Tibial nerve (tissue), 4 donors: ENCODE results near the gene CAD.

Source experiments
- EP300 ChIP-seq, 2 donors: sonication (generic); formaldehyde crosslinking; IDR thresholded peaks; one replicate each; pipeline ENCODE4 v1.6.1; 2017; ENCODE audit warnings: antibody characterized with exemption in 2 of 2, mild to moderate bottlenecking in 1 of 2
- TF ChIP-seq, protein P1 (sequence below), 5 experiments: fragments of 200-600 bp in 3 of 5; fragments of 450-650 bp in 2 of 5; sonication (generic) in 3 of 5; IDR thresholded peaks; one replicate each; pipeline ENCODE4 v1.5.1; 2016 to 2019; ENCODE audit warnings: antibody characterized with exemption in 5 of 5, mild to moderate bottlenecking in 3 of 5, moderate library complexity in 2 of 5

DNA sequence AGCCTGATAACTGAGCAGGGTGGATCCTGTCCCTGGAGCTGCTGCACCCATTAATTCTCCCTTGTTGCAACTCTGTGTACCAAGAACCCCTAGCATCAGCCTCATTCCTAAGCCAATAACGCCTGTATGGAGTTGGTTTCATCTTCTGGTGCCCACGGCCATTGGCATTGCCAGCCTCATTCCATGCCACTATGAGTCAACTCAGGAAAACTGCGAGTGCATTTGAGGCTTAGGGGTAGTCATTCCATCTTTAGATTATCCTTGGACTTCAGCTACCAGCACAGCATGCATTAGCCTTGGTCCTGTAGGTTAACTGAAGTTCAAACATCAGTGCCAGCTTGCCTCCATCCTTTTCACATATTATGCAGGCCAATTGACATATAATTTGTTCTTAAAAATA is 63.7 kb downstream of the CAD start:
- no peak for TF ChIP-seq EP300 (IDR thresholded peaks at IDR 0.05)
- TF ChIP-seq, protein P1, sequence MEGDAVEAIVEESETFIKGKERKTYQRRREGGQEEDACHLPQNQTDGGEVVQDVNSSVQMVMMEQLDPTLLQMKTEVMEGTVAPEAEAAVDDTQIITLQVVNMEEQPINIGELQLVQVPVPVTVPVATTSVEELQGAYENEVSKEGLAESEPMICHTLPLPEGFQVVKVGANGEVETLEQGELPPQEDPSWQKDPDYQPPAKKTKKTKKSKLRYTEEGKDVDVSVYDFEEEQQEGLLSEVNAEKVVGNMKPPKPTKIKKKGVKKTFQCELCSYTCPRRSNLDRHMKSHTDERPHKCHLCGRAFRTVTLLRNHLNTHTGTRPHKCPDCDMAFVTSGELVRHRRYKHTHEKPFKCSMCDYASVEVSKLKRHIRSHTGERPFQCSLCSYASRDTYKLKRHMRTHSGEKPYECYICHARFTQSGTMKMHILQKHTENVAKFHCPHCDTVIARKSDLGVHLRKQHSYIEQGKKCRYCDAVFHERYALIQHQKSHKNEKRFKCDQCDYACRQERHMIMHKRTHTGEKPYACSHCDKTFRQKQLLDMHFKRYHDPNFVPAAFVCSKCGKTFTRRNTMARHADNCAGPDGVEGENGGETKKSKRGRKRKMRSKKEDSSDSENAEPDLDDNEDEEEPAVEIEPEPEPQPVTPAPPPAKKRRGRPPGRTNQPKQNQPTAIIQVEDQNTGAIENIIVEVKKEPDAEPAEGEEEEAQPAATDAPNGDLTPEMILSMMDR (IDR thresholded peaks at IDR 0.05): no peak
